ENCODE measurements around the gene IVNS1ABP.

DNA sequence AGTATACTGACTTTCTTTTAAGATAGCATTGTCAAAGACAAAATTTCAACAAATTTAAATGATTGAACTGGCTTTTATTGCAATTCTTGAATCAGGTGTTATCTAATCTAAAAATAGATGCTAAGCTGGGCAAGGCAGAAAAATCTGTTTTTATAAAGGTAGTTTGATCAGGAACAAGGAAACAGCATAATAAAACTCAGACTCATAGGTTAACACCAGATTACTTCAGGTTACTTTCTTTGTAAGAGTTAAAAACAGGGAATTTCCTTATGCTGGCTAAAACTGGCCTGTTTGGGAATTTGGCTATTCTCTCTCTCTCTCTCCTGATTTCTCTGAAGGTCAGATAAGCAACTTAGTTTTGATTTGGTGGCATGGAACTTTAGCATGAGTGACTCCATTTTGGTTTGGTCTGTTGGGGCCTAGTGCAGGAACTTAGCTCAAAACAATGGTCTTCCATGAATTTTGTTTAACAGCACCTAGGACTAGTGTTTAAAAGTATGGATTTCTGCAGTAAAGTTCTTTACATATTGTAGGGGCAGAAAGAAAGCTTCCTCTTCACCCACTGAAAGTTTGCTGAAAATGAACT lies 24.2 kb upstream of the IVNS1ABP start:
- TF ChIP-seq CTCF (IDR thresholded peaks at IDR 0.05) (no peak), POLR2A (IDR thresholded peaks at IDR 0.05) (no peak), POLR2AphosphoS5 (IDR thresholded peaks at IDR 0.05) (no peak)

All from prostate gland (tissue), 2 donors.